DMS53 treated with DMSO at 0.1 percent for 48 hours (cell line): Measurements from ENCODE around the gene MBD4.
"Not testable (repeated sequence)": the region's sequence is repeated elsewhere in the genome, so short reads cannot be mapped to it uniquely, and the experiment has no call there.

Source experiments
- DNase-seq: peaks from one replicate; lab custom pipeline; 2025; ENCODE audit not compliant: unreplicated experiment; lab: John Stamatoyannopoulos, UW

Gene MBD4

DNA sequence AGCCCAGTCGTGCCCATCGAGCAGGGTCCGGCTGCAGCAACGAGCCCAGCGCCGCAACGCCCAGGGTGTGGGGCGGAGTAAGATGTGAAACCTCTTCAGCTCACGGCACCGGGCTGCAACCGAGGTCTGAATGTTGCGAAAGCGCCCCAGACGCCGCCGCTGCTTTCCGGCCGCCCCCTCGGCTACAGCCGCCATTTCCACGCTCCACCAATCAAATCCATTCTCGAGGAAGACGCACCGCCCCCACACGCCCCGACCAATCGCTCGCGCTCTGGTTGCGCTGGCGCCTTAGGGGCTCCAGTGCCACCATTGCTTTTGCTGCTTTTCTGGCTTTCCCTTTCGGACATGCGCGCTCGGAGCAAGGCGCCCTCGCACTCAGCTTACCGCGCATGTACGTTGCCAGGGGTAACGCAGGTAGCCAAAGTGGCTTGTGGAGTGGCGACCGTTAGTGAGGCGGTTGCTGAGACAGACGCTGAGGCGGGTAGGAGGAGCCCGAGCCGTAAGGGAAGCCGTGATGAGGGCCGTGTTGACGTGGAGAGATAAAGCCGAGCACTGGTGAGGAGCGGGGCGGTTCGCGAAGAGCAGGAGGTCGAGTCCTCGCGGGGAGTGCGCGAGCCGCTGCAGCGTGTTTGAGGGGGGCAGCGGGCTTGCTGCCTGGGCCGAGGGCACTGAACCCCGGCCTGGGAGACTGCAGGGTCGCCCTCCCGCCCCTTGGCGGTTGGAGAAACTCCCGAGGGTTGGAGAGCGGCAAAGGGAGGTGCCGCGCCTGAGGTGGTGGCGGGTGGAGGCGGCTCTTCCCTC is at the start of gene MBD4, which contains the start of gene IFT122:
Gene MBD4, minus strand, starts transcription at position 132 of the 801 bp plus-strand sequence. Its CDS starts 115 bp downstream, at position 17.
Gene IFT122, plus strand, starts transcription at position 408 of the 801 bp plus-strand sequence. Its CDS starts 107 bp downstream, at position 515.
- peak; percentile 94 for DNase-seq

DNA sequence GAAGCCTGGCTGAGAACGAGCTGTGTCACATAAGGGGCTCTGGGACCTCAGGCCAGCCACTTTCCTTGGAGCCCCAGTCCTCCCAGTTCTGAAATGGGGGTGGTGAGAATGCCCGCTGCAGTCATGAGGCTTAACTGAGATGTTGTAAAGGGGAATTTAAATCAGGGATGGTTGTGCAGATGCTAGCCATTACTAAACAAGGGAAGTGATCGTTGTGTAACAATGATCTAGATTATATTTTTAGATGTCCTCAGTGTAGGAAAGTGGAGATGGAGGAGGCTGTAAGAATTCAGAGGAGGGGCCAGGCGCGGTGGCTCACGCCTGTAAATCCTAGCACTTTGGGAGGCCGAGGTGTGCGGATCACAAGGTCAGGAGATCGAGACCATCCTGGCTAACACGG is 49.5 kb upstream of the MBD4 start:
- not testable (repeated sequence) for DNase-seq

DNA sequence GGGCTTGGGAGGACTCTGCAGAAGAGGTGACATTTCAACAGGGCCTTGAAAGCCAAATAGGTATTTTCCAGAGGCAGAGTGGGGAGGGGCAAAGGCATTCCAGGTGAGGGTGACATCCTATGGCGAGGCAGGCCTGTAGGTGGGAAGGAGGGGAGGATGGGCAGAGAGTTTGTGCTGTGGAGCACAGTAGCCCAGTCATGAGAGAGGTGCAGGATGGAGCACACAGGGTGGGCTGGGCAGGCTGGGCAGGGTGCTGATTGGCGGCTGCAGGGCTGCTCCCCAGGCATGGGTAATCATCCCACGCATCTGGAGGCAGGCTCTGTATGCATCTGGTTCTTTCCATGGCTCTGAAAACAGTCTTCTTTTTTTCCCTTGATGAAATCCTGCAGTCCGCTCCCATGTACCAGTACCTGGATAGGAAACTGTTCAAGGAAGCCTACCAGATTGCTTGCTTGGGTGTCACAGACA is 48.2 kb upstream of the MBD4 start:
- DNase-seq = not testable (repeated sequence)

DNA sequence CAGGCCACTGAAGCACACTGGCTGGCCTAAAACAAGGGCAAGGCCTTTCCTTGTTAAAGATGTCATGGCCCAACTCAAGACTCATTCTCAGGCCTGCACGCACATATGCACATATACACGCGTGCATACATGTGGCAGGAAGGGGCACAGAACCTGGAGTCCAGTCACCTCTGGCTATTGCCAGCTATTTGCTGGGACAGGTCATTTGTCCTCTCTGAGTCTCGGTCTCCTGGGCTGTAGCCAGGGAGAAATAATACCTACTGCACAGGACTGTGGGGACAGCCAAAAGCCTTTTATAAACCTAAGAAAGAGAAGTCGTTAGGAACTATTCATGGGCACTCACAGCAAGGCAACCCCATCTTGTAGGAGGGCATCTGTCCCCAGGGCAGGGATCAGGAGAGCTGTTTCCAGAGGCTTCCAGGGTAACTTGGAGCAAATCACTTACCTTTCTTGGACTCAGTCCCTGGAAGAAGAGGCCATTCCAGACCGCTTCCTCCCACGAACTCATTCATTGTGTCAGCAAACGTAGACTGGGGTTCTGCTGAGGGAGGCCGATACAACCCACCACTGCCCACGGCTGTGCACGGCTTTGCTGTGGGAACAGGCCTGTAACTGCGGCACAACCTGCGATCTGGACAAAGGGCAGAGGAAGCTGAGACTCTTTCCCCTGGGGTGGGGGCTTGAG is 47.6 kb upstream of the MBD4 start:
- DNase-seq = no peak

DNA sequence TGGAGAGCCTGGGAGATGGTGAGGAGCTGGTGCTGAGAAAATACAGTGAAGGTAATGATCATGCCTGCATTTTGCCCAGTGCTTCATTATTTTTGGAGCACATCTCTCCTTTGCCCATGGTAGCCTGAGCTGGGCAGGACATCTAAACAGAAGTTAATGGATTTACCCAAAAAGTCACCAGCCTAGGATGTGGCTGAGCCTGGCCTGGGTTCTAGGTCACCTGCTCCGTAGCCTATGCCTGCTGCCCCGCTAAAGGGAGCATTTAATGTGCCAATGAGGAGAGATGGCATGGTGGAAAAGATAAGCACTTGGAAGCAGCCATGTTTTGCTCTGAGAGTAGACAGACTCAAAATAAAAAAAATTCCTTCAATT is 46.9 kb upstream of the MBD4 start:
- DNase-seq = no peak

DNA sequence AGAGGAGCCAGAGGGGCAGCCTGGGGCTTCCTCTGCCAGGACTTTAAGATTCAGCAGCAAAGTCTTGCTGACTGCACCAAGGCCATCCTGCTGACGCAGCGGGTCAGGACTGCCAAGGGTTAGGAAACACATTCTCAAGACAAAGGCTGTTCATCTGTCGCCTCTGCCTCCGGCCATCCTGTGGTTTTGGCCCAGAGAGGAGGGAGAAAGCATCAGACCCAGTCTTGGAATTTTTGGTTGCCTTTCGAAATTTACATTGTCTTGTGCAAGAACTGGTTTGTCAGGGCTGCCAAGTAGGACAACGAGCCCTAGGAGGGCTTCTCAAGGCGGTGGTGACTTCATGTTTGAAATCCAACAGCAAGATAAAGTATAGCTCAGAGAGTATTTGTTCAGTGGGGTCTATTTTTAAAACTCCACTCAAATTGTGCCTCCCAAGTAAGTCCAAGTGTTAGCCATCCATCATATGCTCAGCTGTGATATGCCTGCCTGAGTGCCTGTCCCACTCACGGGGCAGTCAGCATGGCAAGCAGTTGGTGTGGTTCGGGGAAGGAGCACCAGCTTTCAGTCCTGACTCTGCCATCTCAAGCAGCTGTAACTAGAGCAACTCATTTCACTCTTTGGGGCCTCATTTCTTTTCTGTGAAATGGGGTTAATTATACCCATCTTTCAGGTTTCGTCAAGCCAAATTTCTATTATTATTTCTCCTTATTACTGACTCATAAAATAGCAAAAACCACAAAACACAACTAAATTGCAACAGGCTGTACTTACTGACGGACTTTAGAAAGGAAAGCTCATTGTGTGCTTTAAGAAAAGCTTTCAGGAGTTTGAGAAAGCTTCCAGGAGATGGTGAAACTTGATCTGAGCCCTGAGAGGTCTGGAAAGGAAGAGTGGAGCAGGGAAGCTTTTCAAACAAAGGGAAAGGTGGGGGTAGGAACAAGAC is 46.2 kb upstream of the MBD4 start:
- no peak for DNase-seq

DNA sequence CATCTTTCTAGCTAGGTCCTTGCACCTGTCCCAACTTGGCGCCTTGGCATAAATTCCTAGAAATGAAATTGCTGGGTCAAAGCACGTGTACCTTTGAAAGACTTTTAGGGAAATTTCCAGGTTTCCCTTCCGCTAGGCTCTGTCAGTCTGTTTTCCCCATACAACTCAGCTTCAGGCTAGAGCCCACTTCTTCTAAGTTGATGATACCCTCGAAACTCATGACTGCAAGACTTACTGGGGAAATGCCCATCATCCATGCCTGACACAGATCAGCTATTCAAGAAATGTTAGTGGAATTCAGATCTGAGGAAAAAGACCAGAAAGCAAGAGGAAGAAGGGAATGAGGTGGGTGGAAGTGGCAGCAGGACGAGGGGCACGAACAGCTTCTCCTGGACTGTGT is 45.4 kb upstream of the MBD4 start:
- not testable (repeated sequence) for DNase-seq

DNA sequence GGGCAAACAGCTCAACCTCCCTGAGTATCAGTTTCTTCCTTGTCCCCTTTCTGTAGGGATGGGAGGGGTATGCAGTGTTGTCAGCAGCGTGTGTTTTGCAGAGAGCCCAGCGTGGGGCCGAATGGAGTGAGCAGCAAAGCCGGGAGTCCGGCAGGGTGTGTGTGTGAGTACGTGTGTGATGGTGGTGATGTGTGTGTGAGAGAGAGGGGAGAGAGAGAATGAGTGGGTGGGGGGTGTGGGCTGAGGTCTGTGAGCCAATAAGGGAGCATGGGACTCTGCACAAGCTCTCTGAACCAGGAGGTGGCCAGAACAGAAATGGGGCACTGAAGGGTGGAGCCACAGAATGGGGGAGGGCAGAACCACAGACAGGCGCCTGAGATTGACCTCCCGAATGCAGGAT is 44.1 kb upstream of the MBD4 start:
- DNase-seq = no peak

DNA sequence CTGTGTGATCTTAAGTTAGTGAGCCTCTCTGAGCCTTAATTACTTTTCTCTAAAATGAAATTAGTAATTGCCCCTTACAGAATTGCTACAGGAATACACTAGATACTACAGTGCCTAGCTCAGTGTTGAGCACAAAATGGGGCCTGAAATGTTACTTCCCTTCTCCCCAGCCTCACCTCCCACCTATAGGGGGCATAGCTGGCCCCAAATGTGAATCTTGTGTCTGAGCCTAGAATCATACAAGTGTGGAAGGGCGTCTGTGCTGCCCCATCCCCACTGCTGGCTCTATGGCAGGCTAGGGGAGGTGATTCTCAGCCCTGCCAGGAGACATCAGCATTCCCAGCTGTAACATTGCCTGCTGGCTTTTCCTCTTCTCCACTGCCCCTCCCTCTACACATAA is 43.0 kb upstream of the MBD4 start:
- no peak for DNase-seq

DNA sequence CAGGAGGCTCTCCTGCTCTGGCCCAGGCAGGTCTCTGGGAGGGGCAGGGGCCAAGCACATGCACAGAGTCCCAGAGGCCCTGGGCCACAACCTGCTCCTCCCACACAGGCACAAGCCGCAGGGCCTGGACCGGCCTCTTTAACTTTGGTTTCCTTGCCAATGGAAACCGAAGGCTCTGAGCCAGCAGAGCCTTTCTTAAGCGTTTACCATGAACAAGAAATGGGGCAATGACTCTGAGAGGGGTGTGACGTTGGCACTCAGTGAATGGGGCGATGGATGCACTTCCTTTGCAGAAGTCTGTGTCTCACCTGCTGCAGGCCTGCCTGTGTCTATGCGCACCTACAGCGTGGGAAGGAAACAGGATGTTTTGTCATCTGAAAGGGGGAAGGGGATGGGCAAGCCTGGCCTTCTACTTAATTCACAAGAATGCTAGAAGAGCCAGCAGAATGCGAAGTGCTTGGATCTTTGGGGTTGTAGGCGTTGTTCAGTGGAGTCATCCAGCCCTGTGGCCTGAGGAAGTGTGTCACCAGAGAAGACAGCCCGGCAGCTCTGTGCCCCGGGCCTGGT is 42.1 kb upstream of the MBD4 start:
- DNase-seq = no peak

DNA sequence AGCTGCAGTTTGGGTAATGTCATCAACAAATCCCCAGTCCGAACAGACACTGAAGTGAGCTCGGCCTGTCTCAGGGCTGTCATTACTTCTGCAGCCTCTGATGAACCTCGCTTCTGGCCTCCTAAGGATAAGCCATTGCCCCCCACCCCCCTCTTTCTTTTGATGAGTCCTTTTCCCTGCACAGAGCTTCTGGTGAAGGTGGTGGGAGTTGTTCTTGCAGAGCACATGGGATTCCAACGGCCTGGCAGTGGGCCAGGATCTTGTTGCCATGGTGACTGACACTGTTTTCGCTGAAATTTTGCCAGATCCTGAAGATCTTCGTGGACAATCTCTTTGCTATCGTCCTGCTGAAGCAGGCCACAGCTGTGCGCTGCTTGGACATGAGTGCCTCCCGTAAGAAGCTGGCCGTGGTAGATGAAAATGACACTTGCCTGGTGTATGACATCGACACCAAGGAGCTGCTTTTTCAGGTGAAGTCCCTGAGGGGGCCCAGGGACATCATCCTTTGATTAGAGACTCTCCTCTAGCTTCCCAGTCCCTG is 41.5 kb upstream of the MBD4 start:
- not testable (repeated sequence) for DNase-seq

DNA sequence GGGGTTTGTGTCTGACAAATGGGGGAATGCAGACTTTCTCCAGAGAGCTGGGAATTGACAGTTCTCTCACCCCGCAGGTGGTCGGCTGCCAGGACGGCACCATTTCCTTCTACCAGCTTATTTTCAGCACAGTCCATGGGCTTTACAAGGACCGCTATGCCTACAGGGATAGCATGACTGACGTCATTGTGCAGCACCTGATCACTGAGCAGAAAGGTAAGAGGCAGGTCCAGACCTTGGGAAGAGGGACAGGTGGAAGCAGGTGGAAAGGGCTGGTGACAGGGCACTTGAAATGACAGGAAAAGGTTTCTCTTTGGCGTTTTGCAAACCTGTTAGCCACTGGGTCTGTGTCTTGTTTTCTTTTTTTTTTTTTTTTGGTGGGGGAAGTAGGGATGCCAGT is 36.8 kb upstream of the MBD4 start:
- peak; percentile 85 for DNase-seq

DNA sequence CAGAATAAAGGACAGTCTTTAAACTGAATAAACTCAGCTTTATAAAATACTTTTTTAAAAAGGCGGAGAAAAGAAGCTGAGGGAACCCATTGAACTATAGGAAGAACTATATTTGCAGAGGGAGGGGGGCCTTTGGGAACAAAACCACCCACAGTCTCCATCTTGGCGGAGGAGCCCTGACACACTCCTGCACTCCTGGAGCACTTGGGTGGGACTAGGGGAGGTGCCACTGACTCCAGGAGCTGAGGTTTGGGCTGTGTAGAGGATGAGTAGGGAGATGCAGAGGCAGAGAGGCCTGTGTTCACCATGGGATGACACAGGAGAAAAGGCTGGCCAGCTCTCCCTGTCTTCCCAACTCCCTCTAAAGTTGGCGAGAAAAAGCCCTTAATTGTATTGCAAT is 36.1 kb upstream of the MBD4 start:
- DNase-seq = no peak

DNA sequence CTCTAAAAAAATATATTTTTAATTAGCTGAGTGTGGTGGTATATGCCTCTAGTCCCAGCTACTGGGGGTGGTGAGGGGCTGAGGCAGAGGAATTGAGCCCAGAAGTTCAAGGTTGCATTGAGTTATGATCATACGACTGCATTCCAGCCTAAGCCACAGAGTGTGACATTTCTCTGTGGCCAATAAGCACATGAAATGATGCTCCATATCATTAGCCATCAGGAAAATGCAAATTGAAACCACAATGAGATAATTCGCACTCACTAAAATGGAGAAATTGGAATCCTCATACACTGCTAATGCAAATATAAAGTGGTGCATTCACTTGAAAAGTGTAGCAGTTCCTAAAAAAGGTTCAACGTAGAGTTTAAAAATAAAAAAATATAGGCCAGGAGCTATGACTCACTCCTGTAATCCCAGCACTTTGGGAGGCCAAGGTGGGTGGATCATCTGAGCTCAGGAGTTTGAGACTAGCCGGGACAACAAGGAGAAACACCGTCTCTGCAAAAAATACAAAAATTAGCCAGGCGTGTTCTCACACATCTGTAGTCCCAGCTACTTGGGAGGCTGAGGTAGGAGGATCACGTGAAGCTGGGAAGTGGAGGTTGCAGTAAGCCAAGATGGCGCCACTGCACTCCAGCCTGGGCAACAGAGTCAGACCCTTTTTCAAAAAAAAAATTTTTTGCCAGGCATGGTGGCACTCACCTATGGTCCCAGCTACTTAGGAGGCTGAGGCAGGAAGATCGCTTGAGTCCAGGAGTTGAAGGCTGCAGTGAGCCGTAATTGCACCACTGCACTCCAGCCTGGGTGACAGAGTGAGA is 35.4 kb upstream of the MBD4 start:
- no peak for DNase-seq

DNA sequence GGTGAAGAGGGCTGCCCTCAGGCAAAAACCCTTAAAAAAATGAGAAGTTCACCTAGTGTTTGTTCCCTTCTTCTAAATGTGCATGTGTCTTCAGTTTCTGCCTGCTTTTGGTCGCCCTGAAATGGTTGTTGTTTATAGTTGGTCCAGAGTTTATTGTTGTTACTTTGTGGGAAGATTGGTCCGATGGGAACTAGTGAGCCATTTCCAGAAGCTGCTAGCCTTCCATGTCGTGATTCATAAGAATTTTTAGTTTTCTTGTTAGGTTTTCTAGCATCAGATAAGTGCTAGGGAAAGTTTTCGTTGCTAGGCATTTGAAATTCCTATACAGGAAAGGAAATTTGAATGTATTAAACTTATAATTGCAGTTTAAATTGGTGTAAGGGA is 34.0 kb upstream of the MBD4 start:
- no peak for DNase-seq

DNA sequence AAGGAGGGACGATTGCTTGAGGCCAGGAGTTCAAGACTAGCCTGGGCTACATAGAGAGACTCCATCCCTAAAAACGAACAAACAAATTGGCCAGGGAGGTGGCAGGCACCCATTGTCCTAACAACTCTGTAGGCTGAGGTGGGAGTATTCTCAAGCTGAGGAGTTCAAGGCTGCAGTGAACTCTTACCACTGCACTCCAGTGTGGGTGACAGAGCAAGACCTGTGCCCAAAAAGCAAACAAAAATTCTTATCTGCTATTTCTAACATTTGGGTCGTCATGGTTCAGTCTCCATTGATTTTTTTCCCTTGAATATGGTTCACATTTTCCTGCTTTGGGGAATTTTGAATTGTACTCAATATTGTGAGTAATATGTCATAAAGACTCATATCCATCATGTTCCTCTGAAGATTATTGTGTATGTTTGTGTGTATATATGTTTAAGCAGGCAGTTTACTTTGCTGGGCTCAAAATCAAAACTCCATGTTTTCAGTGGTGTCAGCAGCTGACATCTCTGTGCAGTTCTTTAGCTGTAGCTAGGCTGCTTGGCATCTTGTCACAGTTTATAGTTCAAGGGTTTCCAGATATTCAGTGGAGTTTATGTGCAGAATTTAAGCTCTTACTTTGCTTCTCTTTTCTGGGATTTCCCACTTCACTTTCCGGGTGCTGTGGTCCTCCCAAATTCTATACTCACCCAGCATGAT is 33.5 kb upstream of the MBD4 start:
- DNase-seq = no peak

DNA sequence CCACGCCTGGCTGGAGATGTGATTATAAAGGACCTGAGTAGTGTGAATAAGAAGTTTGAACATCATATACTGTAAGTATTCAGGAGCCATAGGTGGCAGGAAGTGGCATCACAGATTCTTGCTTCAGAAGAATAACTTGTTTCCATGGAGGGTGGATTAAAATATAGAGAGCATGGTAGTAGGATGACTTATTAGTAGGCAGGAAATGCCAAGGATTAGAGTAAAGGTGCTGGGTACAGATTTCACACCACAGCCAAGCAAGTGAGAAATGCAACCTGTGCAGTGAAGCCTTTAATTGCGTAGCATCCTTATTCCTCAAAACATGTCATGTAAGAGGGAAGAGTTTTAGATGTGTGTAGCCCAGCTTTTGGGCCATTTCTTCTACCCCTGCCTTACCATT is 31.1 kb upstream of the MBD4 start:
- DNase-seq = no peak

DNA sequence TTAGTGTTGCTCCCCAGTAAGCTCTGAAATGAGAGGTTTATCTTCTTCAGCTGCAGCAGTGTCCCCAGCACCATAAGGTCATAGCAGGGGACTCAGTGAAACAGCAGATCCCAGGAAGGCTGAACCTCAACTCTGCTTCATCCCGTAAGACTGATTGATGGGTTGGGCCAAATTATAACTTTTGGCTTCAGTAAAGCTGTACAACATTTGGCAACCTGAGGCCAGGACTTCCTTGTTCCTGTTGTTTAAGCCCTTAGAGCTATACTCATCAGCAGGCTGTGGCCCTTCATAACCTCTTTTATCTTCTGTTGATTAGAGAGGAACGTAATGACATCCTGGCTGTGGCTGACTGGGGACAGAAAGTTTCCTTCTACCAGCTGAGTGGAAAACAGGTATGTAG is 29.3 kb upstream of the MBD4 start:
- no peak for DNase-seq

DNA sequence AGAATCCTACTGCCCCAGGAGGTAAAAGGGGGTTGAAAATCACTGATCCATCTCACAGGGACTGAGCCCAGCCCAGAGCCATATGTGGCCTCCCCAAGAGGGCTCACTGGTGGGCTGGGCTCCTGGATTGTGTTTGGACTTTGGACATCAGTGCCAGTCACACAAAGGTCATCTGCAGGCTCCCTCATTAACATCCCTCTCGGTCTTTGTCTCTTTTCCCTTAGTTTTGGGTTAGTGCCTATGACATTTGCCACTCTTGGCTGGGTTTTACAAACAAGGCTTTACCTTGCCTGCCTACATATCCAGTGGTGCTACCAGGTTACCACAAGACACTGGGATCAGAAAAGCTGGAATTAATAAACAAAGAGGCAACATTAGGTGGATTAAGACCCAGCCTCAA is 28.2 kb upstream of the MBD4 start:
- DNase-seq = no peak
